ENCODE results near the gene SPATA13. TPM values are rescaled to one million over a fixed set of nuclear protein-coding genes. Genes with fewer than 3 reads are reported as not detected.
"Not testable (repeated sequence)": the region's sequence is repeated elsewhere in the genome, so short reads cannot be mapped to it uniquely, and the experiment has no call there.

SPATA13 gene
- total RNA-seq, 1 donor from 2014 or later = 7.6 TPM

GRCh38 chr13:24214528-24214927 is 54.0 kb downstream of the SPATA13 start:
- intact Hi-C loops (cut with micrococcal nuclease) = loop anchor here (10.0 kb wide), 1 partner anchor 160 kb away; no protein-coding TSS in a partner anchor
- DNase-seq (no peak), ATAC-seq (no peak)

DNA sequence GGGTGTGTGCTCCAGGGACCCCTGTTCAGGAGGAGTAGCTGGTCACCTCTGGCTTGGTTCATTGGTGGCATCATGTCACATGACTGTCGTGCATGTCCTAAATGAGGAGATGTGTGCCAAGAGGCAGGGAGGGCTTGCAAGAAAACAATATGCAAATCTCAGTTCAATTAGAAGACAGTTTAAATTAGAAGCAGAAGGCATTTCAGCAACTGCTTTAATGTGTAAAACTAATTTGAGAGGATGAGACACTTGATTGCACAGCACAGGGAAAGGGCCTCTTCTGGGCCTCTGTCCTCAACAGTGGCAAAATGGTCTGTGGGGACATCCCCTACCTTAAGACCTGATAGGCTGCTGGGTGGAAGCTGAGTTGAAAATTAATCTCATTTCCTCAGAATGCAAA is 54.6 kb downstream of the SPATA13 start:
- intact Hi-C loops (cut with micrococcal nuclease) = loop anchor here (10.0 kb wide), 1 partner anchor 160 kb away; no protein-coding TSS in a partner anchor
- ATAC-seq (no peak), DNase-seq (no peak)

DNA sequence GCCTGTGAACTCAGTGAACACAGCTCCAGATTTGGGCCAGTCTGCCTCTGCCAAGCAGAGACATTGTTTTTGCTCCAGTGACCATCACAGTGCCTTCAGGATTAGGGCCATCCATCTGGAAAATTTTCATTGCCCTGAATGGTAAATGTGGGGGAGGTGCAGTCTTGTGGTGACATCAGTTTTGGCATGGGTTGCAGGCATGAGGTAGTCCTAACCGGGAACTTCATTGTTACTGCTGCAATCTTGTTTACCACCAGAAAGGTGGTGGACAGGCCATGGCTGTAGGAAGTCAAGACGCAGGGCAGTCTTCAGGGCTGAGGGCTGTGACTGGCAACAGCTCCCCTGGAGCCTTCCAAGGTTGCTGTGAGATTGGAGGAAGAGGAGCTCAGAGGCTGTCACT is 55.2 kb downstream of the SPATA13 start:
- ATAC-seq (peak; percentile 71), DNase-seq (peak; percentile 39)
- intact Hi-C loops (cut with micrococcal nuclease) = loop anchor here (10.0 kb wide), 1 partner anchor 161 kb away; no protein-coding TSS in a partner anchor

GRCh38 chr13:24216176-24216575 is 55.7 kb downstream of the SPATA13 start:
- DNase-seq (no peak), ATAC-seq (no peak)
- intact Hi-C loops (cut with micrococcal nuclease) = loop anchor here (10.0 kb wide), 1 partner anchor 161 kb away; no protein-coding TSS in a partner anchor

DNA sequence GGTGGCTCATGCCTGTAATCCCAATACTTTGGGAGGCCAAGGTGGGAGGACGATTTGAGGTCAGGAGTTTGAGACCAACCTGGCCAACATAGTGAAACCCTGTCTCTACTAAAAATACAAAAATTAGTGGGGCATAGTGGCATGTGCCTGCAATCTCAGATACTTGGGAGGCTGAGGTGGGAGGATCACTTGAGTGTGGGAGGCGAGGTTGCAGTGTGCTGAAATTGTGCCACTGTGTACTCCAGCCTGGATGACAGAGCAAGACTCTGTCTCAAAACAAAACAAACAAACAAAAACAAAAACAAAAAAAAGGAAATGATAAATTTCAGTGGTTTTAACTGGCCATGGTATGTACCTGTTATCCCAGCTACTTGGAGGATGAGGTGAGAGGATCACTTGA is 56.3 kb downstream of the SPATA13 start:
- ATAC-seq, DNase-seq: not testable (repeated sequence)
- intact Hi-C loops (cut with micrococcal nuclease) = loop anchor here (10.0 kb wide), 1 partner anchor 162 kb away; no protein-coding TSS in a partner anchor

DNA sequence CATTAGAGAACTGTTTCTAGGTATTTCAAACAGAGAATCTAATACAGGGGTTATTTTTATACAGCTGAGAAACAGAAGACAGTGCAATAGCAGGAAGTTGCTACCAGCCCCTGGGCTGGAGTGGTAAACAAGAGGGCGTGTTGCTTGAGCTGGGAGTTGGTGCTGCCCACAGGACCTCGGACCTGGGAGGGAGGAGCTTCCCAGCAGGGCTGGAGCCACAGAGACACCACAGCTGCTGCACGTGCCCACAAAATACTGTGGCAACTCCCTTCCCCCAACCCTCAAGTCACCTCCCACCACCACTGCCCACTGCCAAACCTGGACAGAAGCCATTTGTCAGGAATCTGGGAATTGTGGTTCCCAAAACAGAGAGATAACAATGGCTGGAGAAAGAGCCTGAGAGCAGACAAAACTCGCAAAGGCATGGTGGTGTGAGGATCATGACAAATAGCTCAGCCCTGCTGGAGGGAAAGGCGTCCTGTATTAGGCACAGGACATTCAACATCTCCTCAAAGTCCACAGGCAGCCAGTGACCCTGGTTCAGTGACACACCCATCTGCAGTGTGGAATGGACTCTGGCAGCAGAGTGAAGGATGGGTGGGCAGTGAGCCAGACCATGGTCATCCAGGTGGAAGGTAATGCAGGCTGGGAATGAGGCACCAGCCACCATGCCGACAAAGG is 57.2 kb downstream of the SPATA13 start:
- intact Hi-C loops (cut with micrococcal nuclease) = loop anchor here (10.0 kb wide), 1 partner anchor 163 kb away; no protein-coding TSS in a partner anchor
- ATAC-seq (peak; percentile 13), DNase-seq (peak; percentile 38)

- no peak for DNase-seq
- intact Hi-C loops (cut with micrococcal nuclease) = loop anchor here (10.0 kb wide), 1 partner anchor 164 kb away; no protein-coding TSS in a partner anchor
- no peak for ATAC-seq
These were observed 57.8 kb downstream of the SPATA13 start for GRCh38 chr13:24218338-24218737.

DNA sequence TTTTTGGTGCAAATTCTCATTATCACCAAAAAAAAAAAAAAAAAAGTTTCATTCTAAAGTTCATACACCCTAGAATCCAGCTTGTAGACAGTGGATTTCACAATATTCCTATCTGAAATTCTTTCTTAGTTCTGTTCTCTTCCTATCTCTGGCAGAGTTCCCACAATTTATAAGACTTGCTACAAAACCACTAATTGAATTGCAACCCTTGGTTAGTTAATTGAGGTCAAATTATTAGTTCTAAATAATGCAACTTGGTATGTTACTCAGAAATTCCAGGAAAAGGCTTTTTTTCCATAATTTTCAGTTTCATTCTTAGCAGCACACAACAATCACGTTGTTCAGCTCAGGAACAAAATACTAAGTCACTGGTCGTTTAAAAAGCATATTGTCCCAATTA is 58.5 kb downstream of the SPATA13 start:
- ATAC-seq = no peak
- intact Hi-C loops (cut with micrococcal nuclease) = loop anchor here (10.0 kb wide), 1 partner anchor 164 kb away; no protein-coding TSS in a partner anchor
- no peak for DNase-seq

GRCh38 chr13:24220086-24220703 is 59.7 kb downstream of the SPATA13 start:
- DNase-seq = no peak
- intact Hi-C loops (cut with micrococcal nuclease) = no loop called here
- peak; percentile 80 for ATAC-seq

DNA sequence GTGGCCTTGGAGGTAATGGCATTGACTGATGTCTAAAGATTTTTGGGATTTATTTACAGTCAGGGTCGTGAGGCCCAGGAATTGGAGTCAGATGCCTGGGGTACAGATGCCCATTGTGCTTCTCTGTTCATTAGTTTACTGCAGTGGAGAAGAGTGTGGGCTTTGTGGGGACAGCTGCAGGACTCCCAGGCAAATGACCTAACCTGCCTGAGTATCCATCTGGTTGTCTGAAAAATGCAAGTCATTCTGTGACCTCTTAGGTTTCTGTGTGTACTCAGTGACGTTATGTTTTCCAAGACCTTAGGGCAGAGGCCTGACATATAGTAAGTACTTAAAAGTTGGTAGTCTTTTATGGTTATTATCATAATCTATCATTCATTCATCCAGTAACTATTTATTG is 60.5 kb downstream of the SPATA13 start:
- intact Hi-C loops (cut with micrococcal nuclease) = no loop called here
- no peak for DNase-seq
- ATAC-seq = no peak

DNA sequence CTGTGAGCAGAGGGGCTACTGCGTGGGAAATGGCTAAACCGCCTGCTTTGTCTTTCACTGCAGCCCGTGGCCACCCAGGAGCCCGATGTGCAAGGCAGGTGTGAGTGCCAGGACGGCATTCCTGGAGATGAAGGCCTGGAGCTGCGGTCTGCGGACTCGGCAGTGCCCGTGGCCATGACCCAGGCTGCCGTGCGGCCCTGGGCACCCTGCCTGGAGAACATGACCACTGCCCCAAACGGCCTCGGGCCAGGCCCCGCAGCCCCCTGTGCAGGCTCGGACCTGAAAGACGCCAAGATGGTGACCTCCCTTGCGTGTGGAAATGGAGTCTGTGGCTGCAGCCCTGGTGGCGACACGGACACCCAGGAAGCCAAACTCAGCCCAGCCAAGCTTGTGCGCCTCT is 62.2 kb downstream of the SPATA13 start:
- no peak for DNase-seq
- intact Hi-C loops (cut with micrococcal nuclease) = no loop called here
- no peak for ATAC-seq

DNA sequence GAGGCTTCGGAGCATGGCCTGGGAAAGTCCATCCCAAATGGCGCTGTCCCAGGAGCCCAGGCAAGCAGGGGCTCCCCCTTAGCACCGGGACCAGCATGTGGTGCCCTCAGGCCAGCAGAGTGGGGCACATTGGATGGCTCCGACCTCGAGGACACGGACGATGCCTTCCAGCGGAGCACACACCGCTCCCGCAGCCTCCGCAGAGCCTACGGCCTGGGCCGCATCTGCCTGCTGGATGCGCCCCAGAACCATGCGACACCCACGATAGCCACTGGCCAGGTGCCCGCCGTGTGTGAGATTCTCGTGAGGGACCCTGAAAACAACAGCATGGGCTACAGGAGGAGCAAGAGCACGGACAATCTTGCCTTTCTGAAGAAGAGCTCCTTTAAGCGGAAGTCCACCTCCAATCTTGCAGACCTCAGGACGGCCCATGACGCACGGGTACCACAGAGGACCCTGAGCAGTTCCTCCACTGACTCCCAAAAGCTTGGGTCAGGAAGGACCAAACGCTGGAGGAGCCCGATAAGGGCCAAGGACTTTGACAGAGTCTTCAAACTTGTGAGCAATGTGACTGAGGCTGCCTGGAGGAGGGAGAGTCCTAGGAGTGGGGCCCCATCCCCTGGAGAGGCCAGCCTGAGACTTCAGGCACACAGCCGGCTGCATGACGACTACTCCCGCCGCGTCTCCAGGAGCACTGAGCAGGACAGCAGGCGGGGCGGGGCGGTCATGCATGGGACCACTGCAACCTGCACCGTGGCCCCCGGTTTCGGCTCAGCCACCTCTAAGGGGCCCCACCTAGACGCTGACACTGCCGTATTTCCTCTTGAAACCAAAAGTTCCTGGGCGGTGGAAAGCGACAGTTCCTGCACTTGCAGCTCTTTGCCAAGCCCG is 63.1 kb downstream of the SPATA13 start:
- DNase-seq (peak; percentile 32), ATAC-seq (no peak)
- intact Hi-C loops (cut with micrococcal nuclease) = no loop called here

- DNase-seq (no peak), ATAC-seq (no peak)
- intact Hi-C loops (cut with micrococcal nuclease) = no loop called here
These were observed 63.7 kb downstream of the SPATA13 start for GRCh38 chr13:24224232-24224680.

DNA sequence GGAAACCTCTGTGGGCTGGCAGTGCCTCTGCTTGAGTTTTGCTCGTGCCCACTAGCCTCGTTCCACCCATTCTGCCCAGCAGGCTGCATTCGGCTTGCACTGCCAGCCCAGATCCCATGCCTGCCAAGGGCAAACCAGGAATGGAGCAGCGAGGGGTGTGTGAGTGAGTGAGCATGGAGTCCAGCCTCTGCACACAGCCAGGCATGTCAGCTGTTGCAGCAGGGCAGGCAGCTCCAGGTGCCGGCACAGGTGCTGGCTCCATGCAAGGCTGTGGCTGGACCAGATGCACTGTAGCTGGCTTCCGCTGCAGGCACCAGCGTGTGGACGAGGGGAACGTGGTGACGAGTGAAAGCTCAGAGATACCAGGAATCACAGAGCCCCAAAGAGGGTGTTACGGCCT is 64.5 kb downstream of the SPATA13 start:
- intact Hi-C loops (cut with micrococcal nuclease) = loop anchor here (5.0 kb wide), 1 partner anchor 303 kb away; no protein-coding TSS in a partner anchor
- no peak for DNase-seq
- no peak for ATAC-seq

GRCh38 chr13:24225930-24226329 is 65.4 kb downstream of the SPATA13 start:
- intact Hi-C loops (cut with micrococcal nuclease) = loop anchor here (5.0 kb wide), 1 partner anchor 304 kb away; no protein-coding TSS in a partner anchor
- DNase-seq = no peak
- no peak for ATAC-seq

DNA sequence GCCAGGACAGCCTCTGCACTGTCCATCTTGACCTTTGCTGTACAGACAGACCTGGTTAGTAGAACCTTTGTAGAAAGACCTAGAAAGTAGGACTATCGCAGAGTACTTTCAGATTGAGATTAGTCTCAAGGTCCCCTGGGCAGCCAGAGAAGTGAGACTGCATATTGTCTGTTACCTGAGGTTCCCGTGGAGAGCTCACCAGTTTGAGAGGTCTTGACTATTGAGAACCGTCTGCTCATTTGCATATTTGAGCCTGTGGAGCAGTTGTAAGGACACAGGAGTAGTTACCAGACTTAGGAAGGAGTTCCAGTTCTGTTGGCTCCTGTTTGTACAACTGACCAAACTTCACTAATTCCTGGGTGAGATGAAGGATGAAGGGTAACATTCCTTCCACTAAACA is 66.2 kb downstream of the SPATA13 start:
- DNase-seq (no peak), ATAC-seq (no peak)
- intact Hi-C loops (cut with micrococcal nuclease) = loop anchor here (5.0 kb wide), 1 partner anchor 304 kb away; no protein-coding TSS in a partner anchor

GRCh38 chr13:24228852-24229458 is 68.4 kb downstream of the SPATA13 start:
- intact Hi-C loops (cut with micrococcal nuclease) = loop anchor here (5.0 kb wide), 1 partner anchor 307 kb away; no protein-coding TSS in a partner anchor
- ATAC-seq (peak; percentile 25), DNase-seq (no peak)

- intact Hi-C loops (cut with micrococcal nuclease) = no loop called here
- no peak for ATAC-seq
- DNase-seq = no peak
These were observed 70.0 kb downstream of the SPATA13 start for GRCh38 chr13:24230428-24231072.
